Urothelium cell line (cell line): Measurements from ENCODE around the gene RUNDC3A.

Experiments used
- DNase-seq: peaks from one replicate; pipeline ENCODE4 v3.0.0; 2011; ENCODE audit warnings: low spot score, mixed read lengths
- FAIRE-seq: peaks from 2 replicates; lab custom pipeline; 2011; peaks lifted over from hg19 to GRCh38; lab: Jason Lieb, UNC

Gene RUNDC3A

DNA sequence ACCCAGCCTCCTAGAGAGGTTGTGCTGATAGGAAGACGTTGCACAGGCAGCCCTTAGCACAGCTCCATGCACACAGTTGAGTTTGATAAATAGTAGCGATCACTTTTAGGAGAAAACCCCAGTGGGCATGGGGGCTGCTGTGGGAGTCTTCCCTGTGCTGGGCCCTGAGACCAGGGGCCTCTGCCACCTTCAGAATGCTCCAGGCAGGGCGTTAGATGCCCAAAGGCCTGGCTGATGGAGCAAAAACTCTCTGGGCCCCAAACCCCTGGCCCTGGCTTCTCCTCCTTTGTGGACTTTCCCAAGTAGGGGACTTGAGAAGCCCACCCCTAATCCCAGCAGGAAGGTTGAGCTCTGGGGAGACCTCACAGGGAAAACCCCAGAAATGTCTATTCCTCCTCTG lies 26.1 kb upstream of the RUNDC3A start:
- DNase-seq (no peak), FAIRE-seq (no peak)

DNA sequence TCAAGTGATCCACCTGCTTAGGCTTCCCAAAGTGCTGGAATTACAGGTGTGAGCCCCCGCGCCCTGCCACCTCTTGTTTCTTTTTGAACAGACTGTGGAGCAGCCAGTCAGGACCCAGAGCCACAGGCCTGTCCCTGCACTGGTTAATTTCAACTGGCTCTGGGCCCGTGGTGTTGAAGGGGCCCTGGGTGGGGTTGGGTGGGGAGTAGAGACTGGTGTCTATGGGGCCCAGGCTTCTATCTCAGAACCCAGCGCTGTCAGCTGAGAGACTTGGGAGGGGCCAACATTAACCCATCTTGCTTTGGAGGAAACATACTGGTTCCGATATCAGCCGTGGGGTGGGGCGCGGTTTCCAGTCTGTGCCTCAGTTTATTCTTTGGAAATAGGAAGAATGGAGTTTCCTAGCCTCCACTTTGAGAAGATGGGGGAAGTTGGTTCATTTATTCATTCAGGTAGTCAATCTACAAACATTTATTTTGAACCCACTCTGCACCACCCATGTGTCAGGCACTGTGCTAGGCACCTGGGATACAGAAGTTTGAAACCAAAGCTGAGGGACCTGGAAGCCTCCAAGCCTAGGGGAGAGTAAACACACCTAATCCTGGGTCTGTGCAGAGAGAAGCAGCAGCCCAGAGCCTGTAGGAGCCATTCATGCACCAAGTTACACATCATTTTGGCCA lies 24.9 kb upstream of the RUNDC3A start:
- no peak for FAIRE-seq

DNA sequence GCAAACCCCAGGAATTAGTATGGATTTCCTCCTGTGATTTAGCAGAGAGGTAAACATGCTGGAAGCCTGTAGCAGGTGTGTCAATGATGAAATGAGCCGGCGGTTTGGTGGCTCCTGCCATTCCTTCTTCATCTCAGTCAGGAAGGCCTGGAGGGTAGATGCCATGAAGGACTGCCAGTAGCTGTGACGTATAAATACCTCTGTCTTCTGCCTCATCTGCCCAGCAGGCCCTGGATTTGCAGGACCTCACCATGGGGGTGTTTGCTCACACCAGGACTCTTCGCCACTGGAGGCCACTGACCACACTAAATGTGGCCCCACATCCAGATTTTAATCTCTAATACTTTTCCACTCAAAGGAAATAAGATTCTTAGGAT lies 24.4 kb upstream of the RUNDC3A start:
- no peak for DNase-seq
- no peak for FAIRE-seq

More for the DNA sequence above, 24.9 kb upstream of the RUNDC3A start:
- DNase-seq = no peak

DNA sequence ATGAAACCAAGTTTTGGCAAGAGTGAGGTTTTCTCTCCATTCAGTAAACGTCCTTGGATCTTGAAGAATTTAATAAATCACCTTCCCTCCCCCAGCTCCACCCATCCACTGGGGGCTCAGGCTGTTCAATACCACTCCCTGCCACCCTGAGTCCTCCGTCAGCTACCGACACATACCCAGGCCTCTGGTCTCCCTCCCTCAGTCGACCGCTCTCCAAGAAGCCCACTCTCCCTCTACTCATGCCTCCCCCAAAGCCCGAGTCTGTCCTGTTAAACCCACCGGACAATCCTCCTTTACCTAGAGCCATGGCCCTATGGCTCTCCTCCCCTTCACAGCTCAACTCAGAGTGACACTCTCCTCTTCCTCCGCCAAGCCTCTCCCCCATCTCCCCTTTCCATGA lies 20.8 kb upstream of the RUNDC3A start:
- no peak for DNase-seq
- FAIRE-seq = no peak

DNA sequence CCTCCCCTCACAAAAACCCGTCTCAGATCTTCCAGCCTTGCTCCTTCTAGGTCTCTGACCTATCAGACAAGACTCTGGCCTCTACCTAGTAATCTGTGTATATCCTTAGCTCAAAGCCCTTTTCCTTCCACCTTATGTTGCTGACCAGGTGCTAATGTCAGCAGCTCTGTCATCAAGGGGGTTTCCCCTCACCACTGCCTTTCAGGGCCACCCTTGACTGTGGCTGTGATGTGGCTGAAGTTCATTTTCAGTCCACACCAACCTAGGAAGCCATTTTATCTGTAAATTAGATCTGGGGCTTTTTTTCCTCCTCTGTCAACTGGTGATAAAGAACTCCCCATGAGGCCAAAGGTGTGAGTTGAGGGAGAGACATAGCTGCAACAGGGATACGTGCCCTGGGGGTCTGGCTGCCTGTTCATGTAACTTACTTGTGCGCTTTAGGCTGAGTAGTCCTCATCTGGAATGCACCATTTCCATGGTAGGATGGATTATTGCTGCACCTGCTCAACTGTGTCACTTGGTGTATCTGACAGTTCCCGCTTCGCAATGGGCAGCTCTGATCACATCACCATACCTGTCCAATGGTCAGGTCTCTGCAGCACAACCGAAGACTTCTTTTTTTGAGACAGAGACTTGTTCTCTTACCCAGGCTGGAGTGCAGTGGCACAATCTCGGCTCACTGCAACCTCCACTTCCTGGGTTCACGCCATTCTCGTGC lies 14.7 kb upstream of the RUNDC3A start:
- DNase-seq = no peak
- FAIRE-seq = no peak

DNA sequence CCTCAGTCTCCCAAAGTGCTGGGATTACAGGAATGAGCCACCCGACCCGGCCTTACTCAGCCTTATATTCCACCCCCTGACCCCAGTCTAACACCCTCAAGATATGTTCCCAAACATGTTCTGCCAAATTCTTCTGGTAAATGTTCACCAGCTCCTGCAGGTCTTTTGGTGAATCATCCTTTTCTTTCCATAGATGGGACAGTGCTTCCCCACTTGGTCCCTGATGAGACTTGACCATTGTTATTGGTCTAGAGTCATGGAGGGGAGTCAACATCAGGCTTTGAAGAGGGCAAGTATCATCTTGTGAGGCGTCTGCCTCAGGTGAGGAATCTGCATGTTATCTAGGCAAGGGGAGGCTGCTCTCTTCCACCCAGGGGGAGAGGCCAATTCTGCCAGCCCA lies 10.4 kb upstream of the RUNDC3A start:
- FAIRE-seq = no peak
- no peak for DNase-seq

DNA sequence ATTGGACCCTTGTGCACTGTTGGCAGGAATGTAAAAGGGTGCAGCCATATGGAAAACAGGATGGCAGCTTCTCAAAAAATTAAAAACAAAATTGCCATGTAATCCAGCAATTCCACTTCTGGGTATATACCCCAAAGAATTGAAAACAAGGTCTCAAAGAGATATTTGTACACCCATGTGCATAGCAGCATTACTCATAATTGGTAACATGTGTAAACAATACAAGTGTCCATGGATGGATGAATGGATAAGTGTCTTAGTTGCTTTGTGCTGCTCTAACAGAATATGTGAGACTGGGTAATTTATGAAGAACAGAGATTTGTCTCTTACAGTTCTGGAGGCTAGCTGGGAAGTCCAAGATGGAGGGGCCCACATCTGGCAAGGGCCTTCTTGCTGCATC lies 3.8 kb upstream of the RUNDC3A start:
- no peak for FAIRE-seq
- no peak for DNase-seq

DNA sequence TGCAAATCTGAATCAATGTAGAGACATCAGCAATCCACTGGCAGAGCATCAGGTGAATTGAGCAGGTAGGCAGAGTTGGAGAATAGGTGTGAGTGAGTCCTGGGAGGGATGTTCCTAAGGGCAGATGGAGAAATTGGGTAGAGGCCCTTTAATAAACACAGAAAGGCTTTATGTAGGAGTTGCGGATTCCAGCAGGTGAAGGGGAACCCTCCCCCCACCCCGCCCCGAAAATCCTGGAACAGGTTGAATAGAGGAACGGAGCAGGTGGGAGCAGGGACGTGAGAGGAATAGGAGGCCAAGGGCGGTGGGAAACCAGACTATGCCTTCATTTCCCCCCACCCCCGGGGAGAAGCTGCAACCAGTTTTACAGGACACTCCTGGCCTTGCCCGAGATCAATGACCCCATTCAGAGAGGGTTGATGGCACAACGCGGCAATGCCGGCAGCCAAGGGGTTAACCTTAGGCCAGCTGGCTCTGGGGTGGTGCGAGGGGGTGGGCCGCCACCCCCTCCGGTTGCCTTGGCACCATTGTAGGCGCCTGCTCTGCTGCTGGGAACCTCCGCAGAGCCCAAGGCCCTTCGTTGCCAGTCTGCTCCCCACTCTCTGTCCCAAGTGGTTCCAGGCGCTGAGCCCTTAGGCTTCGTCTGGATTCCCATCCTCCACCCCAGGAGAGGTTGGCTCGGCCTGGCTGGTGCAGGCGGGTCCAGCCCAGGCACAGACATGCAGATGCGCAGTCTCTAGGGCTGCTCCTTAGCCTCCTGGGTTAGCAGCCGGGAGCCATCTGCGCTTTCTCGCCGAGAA lies 814 bp upstream of the RUNDC3A start:
- FAIRE-seq (no peak), DNase-seq (peak; percentile 79)

DNA sequence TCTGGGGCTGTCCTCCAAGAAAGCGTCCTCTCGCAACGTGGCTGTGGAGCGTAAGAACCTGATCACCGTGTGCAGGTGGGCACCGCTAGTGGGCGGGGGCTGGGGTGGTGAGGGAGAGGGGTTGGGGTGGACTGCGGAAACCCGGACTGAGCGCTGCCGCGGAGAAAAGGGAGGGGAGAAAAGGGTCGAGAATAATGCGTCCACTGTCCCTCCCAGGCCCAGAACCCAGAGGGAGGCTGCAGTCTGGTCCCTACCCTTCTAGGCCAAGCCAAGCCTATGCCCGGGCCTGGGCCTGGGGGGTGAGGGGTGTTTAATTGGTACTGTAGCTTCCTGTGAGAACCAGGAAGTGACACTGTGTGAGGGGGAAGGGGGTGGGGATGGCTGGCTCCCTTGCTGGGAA lies 464 bp downstream of the RUNDC3A start:
- DNase-seq (no peak), FAIRE-seq (no peak)

DNA sequence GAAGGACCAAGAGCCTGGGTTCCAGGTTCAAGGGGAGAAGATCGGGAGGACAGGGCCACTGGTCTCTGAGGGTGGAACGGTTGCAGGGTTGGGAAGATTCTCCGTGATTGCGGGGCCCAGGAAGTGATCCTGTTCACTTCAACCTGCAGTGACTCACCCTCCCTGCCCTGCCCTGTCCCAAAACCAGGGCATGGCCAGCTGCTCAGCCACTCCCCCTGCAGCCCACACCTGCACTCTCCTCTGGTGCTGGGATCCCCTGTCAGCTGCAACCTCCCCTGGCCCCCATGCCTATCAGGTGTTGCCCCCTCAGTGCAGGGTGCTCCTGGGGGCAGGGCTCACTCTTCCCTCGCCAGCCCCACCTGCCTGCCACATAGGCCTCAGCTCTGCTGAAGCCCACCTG lies 1.1 kb downstream of the RUNDC3A start:
- no peak for FAIRE-seq

DNA sequence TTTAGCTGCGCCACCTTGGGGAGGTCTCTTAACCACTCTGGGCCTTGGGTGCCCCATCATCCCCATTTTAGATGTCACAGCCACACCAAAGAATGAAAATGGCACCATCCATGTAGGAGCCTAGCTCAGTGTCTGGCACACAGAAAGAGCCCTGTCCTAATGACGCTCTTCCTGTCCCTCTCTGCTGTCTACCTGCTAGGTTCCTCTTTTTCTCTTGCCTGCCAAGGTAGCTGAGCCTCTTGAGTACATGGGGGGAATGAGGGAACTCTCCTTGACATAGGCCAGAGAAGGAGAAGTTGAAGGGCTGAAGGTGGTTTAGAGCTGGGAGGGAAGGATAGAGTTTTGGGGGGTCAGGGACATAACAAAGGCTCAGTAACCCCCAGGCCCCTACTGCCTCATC lies 1.8 kb downstream of the RUNDC3A start:
- FAIRE-seq (no peak), DNase-seq (no peak)

More for the DNA sequence above, 1.1 kb downstream of the RUNDC3A start:
- DNase-seq = no peak

DNA sequence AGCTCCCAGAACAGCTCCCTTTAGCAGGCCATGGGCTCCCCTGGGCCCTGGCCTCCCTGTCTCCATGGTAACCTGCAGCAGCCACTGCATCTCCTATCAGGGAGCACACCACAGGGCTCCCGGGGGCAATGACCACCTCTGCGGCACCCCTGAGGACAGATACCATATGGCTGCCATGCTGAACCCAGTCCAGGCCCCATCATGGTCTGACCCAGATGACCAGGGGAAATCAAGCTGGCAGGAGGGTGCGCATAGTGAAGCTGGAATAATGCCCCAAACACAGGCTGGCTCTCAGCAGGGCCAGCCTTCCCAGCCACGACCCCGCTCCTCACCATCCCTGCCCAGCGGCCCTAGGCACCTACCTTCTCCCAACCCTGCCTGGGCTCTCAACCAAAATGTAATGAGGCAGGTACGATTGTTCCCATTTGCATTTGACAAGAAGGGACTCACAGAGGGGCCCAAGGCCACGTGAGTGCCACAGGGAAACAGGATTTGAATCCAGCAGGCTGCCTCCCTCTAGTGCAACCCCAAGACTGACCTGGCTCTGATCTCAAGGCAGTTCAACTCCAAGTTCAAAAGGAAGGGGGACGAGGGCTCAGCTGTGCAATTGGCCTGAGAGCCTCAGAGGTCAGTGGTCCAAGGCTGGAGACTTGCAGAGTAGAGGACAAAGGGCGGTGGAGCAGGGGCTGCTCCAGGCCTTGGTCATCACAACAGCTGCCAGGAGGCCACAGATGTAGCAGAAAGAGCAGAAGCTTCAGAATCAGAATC lies 2.4 kb downstream of the RUNDC3A start:
- FAIRE-seq = no peak
- no peak for DNase-seq

DNA sequence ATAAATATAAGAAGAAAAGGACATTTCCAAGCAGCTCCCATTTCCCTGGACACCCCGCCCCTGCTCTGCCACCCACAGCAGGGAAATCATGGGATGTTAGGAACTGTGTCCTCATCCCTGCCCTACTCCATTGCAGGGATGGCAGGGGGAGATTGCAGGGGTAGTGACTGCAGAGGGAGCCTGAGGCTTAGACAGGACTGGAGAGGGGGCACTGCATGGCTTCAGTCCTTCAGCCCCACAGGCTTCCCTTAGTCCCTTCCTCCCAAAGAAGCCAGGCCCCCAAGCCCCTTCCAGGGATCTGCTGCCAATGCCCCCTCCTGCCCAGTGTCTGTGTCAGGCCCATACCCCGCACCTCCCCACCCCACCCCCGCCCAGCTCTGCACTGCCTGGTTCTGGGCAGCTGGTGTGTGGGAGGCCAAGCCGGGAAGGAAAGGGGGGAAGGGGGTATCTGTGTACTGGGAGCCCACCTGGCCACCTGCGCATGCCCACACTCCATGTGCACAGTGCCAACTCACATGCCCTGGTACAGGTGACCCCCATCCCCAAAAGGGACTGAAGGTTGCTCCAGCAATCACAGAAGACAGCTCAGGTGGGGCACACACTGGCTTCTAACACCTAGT lies 3.3 kb downstream of the RUNDC3A start:
- DNase-seq (no peak), FAIRE-seq (no peak)

DNA sequence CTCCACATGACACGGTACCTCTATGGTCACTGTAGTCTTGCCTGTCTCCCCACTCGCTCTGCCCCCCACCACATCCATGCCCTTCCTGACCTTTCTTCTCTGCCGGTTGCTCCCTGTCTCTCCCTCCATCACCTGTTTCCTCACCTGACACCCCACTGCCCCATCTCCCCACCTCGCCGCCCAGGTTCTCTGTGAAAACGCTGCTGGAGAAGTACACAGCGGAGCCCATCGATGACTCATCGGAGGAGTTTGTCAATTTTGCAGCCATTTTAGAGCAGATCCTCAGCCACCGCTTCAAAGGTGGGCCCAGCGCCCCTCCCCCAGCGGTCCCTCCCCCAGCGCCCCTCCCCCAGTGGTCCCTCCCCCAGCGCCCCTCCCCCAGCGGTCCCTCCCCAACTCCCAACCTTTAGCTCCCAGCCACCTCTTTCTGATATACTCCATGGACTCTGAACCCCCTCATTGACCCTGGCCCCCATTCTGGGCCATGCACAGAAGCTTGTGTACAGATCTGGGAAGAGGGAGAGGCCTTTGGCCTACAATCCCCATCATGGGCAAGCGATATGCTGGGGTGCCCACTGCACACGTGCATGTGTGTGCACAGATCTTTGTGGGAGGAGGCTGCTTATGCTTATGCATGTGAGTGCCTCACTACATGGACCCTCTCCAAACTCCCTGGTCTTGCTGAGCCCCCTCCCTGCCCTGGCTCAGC lies 4.1 kb downstream of the RUNDC3A start:
- FAIRE-seq (no peak), DNase-seq (no peak)

DNA sequence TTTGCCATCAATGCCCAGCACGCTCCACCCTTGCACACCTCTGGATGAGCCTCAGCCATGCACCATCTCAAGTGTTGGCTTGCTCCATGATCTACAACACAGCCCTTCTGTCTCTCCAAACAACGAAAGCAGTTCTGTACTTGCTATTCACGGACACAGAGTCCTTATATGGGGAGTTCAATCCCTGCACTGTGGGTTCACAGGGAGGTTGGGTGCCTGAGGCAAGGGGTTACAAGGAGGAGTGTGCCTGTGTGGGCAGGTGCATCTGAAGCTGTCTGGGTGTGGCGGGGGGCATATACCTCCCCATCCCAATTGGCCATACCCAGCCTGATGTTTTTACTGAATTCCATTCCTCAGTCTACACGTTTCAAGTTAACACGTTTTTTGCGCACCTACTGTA lies 5.6 kb downstream of the RUNDC3A start:
- peak; percentile 27 for FAIRE-seq
- no peak for DNase-seq

DNA sequence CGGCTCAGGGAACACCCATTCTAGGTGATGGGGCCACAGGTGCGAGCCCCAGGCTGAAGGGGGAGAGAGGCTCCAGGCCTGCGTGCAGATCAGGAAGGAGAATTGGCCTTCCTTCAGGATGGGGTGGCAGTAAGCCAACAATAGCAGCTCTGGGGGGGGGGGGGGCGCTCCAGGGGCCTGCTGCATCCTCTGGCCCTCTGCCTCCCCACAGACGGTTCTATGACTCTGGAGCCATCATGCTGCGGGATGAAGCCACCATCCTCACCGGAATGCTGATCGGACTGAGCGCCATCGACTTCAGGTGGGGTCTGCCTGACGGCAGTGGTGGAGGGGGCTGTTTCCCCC lies 6.1 kb downstream of the RUNDC3A start:
- FAIRE-seq (no peak), DNase-seq (no peak)

DNA sequence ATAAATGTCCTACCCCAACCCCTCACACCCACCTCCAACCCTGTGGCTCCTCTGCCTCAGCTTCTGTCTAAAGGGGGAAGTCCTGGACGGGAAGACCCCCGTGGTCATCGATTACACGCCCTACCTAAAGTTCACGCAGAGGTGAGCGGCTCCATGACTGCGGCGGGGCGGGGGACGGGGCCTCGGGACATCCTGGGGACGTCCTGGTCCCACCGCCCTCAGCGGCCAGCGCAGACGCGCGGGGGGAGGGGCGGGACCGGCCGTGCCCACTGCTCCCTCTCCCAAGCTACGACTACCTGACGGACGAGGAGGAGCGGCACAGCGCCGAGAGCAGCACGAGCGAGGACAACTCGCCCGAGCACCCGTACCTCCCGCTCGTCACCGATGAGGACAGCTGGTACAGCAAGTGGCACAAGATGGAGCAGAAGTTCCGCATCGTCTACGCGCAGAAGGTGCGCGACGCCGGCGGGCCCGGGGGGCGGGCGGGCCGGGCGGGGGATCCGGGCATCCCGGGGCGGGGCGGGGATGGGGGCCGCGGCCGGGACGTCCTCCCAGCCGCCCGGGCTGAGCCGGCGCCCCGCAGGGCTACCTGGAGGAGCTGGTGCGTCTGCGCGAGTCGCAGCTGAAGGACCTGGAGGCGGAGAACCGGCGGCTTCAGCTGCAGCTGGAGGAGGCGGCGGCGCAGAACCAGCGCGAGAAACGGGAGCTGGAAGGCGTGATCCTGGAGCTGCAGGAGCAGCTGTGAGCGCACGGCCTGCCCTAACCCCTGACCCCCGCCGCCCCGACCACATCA lies 6.7 kb downstream of the RUNDC3A start:
- peak; percentile 90 for FAIRE-seq

DNA sequence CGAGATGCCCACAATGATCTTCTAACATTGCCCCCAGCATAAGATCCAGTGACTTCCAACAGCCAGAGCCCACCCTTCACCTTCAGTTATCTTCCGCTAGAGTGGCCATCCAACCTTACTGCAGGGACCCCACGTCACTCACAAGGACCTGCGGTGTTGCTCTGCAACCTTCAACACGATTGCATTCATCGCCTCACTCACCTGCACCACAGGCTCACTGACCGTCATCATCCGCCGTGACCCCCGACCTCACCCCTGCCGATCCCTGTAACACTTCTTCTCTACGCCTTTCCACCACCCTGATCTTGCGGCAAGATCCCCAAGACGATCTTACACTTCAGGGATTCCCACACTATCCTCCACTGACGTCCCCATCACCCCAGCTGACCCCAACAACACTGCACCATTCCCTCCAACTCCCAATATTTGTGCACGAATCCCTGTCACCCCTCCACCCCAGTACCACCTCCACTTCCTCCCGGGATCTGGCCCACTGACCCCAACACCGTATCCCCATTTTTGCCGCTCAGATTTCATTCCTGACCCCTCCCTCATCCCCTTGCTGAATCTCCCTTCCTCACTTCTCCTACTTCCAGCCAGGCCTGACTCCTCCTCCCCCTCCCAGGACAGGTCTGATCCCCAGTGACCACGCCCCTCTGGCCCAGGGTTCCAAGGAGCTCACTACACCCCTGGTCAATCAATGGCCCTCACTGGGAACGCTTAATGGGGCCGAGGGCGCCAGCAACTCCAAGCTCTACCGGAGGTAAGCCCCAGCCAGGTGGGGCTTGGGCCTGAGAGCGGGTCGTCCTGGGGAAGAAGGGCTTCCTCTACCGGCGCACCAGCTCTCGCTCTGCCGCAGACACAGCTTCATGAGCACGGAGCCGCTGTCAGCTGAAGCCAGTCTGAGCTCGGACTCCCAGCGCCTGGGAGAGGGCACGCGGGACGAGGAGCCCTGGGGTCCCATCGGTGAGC lies 7.6 kb downstream of the RUNDC3A start:
- DNase-seq (no peak), FAIRE-seq (peak; percentile 17)

More for the DNA sequence above, 6.7 kb downstream of the RUNDC3A start:
- DNase-seq = peak; percentile 80
